Measurements from ENCODE around the gene UGT8. TPM values are rescaled to one million over a fixed set of nuclear protein-coding genes. Genes with fewer than 3 reads are reported as not detected.
"Not testable (repeated sequence)": the region's sequence is repeated elsewhere in the genome, so short reads cannot be mapped to it uniquely, and the experiment has no call there.

Gene UGT8
- total RNA-seq, 1 donor from 2014 or later = not detected

- Mint-ChIP-seq H3K4me1 (ENCODE audit: low read depth) (no peaks in the 10 kb centered on the region), H3K4me3 (ENCODE audit: unreplicated experiment) (no peak overlapping the region), H3K27me3 (ENCODE audit: low read depth) (peaks cover 4% of the 10 kb centered on the region), H3K27ac (ENCODE audit: unreplicated experiment) (no peak overlapping the region), H3K9me3 (ENCODE audit: low read depth) (peaks cover 3% of the 10 kb centered on the region), H3K36me3 (ENCODE audit: low read depth) (no peaks in the 10 kb centered on the region)
- TF ChIP-seq, protein P1, sequence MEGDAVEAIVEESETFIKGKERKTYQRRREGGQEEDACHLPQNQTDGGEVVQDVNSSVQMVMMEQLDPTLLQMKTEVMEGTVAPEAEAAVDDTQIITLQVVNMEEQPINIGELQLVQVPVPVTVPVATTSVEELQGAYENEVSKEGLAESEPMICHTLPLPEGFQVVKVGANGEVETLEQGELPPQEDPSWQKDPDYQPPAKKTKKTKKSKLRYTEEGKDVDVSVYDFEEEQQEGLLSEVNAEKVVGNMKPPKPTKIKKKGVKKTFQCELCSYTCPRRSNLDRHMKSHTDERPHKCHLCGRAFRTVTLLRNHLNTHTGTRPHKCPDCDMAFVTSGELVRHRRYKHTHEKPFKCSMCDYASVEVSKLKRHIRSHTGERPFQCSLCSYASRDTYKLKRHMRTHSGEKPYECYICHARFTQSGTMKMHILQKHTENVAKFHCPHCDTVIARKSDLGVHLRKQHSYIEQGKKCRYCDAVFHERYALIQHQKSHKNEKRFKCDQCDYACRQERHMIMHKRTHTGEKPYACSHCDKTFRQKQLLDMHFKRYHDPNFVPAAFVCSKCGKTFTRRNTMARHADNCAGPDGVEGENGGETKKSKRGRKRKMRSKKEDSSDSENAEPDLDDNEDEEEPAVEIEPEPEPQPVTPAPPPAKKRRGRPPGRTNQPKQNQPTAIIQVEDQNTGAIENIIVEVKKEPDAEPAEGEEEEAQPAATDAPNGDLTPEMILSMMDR (IDR thresholded peaks at IDR 0.05) = no peak
- DNase-seq (ENCODE audit: low spot score) = no peak
Measured at GRCh38 chr4:114563536-114564315, 34.9 kb upstream of the UGT8 start.

DNA sequence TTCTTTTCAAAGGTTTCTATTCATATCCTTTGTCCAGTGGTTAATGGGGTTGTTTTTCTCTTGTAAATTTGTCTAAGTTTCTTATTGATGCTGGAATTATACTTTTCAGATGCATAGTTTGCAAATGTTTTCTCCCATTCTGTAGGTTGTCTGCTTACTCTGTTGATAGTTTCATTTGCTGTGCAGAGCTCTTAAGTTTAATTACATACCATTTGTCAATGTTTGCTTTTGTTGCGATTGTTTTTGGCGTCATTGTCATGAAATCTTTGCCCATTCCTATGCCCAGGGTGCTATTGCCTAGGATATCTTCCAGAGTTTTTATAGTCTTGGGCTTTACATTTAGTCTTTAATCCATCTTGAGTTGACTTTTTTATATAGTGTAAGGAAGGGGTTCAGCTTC lies 21.2 kb upstream of the UGT8 start:
- H3K36me3 Mint-ChIP-seq (ENCODE audit: low read depth) = no peaks in the 10 kb centered on the region
- peaks cover 8% of the 10 kb centered on the region for H3K27me3 Mint-ChIP-seq (ENCODE audit: low read depth)
- no peak overlapping the region for H3K27ac Mint-ChIP-seq (ENCODE audit: unreplicated experiment)
- H3K4me3 Mint-ChIP-seq (ENCODE audit: unreplicated experiment) = no peak overlapping the region
- no peaks in the 10 kb centered on the region for H3K4me1 Mint-ChIP-seq (ENCODE audit: low read depth)
- peaks cover 27% of the 10 kb centered on the region for H3K9me3 Mint-ChIP-seq (ENCODE audit: low read depth)
- DNase-seq (ENCODE audit: low spot score) = no peak
- TF ChIP-seq, protein P1 (IDR thresholded peaks at IDR 0.05) = no peak

DNA sequence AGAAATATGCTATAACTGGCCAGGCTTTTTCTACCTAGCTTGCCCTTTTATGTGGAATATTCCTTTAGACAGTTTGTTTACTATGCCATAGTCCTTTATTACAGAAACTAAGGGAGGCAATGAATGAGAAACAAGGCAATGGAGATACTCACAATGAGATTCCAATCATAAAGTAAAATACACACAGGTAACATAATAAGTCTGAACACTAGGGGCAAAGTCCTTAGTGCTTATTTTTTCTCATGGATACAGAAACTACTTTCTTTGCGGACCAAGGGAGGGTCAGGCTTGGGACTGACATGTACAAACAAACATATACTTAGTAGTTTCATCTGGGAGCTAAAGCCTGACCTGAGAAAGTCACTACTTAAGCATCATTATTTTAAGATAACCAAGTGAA lies 16.0 kb upstream of the UGT8 start:
- H3K36me3 Mint-ChIP-seq (ENCODE audit: low read depth) = no peaks in the 10 kb centered on the region
- TF ChIP-seq, protein P1 (IDR thresholded peaks at IDR 0.05) = no peak
- H3K4me1 Mint-ChIP-seq (ENCODE audit: low read depth) = no peaks in the 10 kb centered on the region
- H3K27me3 Mint-ChIP-seq (ENCODE audit: low read depth) = peaks cover 7% of the 10 kb centered on the region
- no peak overlapping the region for H3K27ac Mint-ChIP-seq (ENCODE audit: unreplicated experiment)
- H3K9me3 Mint-ChIP-seq (ENCODE audit: low read depth) = peaks cover 25% of the 10 kb centered on the region
- DNase-seq (ENCODE audit: low spot score) = no peak
- H3K4me3 Mint-ChIP-seq (ENCODE audit: unreplicated experiment) = no peak overlapping the region

DNA sequence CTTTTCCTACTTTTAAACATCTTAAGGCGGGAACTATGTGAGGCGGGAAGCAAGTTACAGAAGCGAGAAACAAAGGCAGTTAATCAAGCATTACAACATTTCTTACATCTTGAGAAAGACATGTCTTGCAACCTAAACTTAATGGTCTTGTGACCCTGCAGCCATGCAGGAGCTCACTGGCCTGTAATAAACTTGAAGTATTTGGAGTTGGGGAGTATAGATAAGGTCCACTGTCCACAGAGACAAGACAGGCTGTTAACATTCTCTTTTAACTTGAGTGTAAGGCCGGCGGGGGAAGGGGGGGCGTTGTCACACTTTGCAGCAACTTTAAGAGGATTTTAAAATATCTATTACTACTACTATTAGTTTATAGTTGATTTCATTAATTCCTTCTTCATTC lies 10.3 kb upstream of the UGT8 start:
- peaks cover 44% of the 10 kb centered on the region for H3K27me3 Mint-ChIP-seq (ENCODE audit: low read depth)
- H3K4me1 Mint-ChIP-seq (ENCODE audit: low read depth) = no peaks in the 10 kb centered on the region
- TF ChIP-seq, protein P1 (IDR thresholded peaks at IDR 0.05) = no peak
- H3K27ac Mint-ChIP-seq (ENCODE audit: unreplicated experiment) = no peak overlapping the region
- no peaks in the 10 kb centered on the region for H3K36me3 Mint-ChIP-seq (ENCODE audit: low read depth)
- no peak overlapping the region for H3K4me3 Mint-ChIP-seq (ENCODE audit: unreplicated experiment)
- no peak for DNase-seq (ENCODE audit: low spot score)
- no peaks in the 10 kb centered on the region for H3K9me3 Mint-ChIP-seq (ENCODE audit: low read depth)

- not testable (repeated sequence) for DNase-seq (ENCODE audit: low spot score); H3K4me1 Mint-ChIP-seq (ENCODE audit: low read depth); H3K36me3 Mint-ChIP-seq (ENCODE audit: low read depth); H3K27ac Mint-ChIP-seq (ENCODE audit: unreplicated experiment); H3K9me3 Mint-ChIP-seq (ENCODE audit: low read depth); H3K4me3 Mint-ChIP-seq (ENCODE audit: unreplicated experiment)
- peaks cover 56% of the 10 kb centered on the region for H3K27me3 Mint-ChIP-seq (ENCODE audit: low read depth)
Measured at GRCh38 chr4:114590360-114590759, 8.2 kb upstream of the UGT8 start.

GRCh38 chr4:114593526-114593925 lies 5.1 kb upstream of the UGT8 start:
- no peak for DNase-seq (ENCODE audit: low spot score)
- Mint-ChIP-seq H3K36me3 (ENCODE audit: low read depth) (no peaks in the 10 kb centered on the region), H3K27ac (ENCODE audit: unreplicated experiment) (no peak overlapping the region), H3K4me3 (ENCODE audit: unreplicated experiment) (no peak overlapping the region), H3K9me3 (ENCODE audit: low read depth) (no peaks in the 10 kb centered on the region), H3K4me1 (ENCODE audit: low read depth) (peaks cover 3% of the 10 kb centered on the region), H3K27me3 (ENCODE audit: low read depth) (peaks cover 68% of the 10 kb centered on the region)
- TF ChIP-seq, protein P1 (IDR thresholded peaks at IDR 0.05) = no peak

Data from chondrocyte (in vitro differentiated cells).